HG03457 (cell line): ENCODE data around the gene KRT5.

Source experiments
- ATAC-seq: cut with Tn5 transposase; IDR thresholded peaks from one replicate; pipeline ENCODE4 v1.9.1; 2021; ENCODE audit warnings: moderate number of reproducible peaks; ENCODE audit not compliant: unreplicated experiment

Gene KRT5

DNA sequence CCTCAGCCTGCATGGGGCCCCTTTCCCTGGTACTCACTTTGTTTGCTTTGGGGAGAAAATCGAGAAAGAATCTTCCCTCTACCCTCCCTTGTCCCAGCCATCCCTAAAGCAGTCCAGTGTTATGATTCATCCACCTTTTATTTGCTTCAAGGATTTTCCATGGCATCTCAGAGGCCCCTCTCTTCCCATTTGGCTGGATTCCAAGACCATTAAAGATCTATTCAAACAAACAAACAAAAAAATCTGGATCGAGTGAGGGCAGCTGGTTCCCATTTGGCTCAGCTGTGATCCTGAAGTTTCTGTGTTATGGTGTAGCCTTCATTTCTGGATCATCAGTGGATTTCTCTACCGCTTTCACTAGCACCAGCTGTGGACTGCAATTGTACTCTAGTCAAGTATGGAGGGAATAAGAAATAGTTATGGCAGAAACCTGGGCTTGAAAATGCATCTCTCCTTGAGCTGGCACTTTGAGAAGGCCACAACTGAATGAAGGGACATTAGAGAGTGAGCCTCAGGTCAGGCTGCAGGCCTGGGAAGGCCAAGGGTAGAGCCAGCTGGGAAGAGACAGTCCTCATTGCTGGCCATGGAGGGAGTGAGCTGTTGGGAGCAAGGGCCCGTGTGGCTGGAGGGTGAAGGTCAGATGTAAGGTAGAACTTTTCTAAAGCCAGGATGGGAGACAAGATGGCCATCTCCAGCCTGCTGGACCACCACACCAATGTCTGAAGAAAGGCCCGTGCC, 19.1 kb upstream of the KRT5 start:
- no peak for ATAC-seq

DNA sequence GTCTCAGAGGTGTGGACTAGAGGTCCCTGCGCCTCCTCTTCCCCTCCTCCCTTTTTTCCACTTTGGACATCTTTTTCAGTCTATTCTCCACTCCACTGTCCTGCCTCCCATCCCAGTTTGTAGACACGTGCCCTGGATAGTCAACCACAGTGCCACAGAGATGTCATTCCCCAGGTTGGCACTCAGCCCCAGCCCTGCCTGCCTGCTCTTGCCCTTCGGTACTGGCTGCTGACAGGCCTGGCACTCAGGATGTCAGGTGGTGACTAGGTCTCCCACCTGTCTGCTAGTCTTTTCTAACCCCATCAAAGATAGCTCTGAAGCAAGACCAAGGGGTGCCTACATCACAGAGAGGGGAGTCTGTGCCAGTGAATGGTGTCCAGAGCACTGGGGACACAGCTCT, 16.9 kb upstream of the KRT5 start:
- no peak for ATAC-seq

DNA sequence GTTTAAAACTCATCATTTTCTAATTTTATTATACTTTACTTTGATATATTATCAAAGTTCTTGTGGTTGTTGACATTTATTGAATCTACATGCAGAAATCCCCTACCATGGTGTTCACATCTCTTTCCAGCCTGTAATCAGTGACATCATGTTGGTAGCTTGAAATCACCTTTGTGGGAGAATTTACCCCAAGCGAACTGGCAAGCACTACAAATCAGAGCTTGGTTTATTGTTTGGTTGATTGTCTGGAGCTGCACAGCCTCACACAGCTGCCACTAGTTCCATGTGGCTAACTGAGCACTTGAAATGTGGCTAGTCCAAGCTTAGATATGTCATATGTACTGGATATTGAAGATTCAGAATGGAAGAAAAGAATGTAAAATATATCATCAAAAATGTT, 15.4 kb upstream of the KRT5 start:
- no peak for ATAC-seq

DNA sequence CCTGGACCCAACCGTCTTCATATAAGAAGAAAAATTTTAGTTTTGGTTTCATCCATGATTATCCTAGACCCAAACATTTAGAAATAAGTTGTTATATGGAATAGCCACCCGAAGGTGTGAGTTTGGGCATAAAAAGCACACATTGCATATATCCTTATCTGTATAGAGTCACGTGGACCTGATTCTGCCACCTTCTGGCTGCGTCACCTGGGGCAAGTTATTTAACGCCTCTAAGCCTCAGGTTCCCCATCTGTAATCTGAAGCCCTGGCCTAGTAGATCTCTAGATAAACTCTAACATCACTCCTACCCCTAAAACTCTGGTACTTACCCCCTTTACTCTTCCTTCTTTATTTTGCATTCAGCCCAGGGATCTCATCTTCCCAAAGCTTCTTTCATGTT, 14.3 kb upstream of the KRT5 start:
- ATAC-seq = no peak

DNA sequence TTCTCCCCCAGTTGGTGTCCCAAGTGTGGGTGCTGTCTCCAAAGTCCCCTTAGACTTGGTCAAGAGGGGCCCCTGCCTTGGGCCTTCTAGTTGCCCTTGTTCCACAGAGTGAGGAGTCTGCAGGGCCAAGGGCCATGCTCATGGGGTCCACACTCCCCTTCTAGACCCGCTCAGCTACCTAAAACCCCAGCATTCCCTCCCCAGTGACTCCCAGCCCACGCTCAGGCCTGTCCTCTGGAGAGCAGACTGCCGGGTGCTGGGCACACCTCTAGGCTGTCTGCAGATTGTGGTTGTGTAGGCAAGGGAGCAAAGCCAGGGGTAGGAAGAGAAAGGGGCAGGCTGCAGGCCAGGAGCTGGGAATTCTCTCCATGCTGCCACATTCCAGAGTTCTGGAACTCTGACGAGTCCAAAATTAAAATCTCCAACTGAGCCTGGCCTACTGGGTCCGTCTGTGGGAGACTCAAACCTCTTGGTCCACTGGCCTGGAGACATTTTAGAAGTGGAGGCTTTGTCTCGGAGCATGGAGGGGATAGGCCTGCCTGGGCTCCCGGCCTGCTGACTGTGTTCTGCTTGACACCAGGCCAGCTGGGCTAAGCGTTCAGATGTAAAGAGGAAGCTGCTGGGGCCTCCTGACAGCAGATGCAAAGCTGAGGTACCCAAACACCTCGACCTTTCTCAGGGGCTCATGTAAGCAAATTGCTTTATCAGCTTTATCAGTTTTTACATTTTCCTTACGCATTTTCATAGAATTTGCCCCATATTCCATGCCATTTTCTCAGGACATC, 13.7 kb upstream of the KRT5 start:
- ATAC-seq = no peak

DNA sequence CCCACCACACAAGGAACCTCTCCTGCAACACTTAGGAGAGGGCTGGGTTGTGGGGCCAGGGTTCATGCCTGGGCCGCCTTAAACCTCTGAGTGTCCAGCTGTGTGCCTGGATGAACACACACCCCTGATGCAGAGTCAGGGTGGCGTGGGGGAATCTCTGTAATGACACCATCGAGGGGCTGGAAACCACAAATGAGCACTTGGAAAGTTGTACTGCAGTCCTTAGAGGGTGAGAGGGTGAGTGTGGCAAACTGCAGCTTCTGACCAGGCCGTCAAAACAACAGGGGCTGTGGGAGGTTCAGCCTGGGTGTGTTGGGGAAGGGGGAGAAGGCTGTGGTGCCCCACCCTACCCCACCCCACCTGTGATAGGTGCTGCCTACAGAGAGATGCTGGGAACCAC, 12.4 kb upstream of the KRT5 start:
- ATAC-seq = no peak

DNA sequence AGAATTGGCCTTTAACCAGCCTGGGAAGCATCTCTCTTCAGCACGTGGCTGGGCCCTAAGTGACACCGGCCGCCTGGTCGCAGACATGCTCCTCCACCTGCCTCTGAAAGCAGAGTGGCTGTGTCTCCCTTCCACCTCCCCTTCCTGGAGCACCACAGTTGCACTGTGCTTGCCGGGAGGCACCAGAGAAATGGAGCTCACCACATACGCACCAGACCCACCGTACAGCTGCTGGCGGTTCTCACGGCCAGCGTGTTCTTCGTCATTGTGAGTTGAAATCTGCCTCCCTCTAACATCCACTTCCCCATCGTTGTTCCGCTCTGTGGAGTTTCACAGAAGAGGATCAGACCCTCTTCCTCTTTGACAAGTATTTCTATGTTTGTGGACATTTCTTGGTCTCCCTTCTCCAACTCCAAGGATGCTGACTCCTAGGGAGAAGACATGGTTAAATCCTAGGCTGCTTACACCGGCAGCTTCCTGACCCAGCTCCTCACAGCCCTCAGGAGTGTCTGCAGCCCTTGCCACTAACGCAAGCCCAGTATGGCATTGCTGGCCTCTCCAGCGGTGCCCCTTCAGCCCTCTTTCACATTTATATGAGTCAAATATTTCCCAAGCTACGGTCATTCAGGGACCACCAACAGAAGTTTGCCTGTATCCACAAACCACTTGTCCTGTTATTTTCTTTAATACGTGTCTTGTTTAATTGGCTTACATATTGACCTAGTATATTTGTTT, 11.5 kb upstream of the KRT5 start:
- ATAC-seq = no peak

DNA sequence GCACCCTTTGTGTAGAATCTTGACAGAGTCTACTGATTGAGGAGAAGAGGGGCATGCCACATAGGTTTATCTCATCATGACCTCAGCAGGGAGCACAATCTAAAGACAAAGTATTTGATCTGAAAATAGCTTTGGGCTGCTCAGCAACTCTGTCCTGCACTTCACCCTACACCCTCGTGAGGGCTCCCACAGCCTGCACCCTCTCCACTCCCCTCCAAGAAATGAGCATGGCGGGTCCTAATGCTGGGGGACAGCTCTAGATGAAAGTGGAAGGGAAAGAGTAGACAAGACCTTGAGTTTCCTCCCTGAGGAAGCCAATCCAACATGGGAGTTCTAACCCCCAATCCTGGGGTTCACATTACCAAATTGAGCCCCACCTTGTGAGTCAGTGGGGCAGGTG, 10.7 kb upstream of the KRT5 start:
- no peak for ATAC-seq

DNA sequence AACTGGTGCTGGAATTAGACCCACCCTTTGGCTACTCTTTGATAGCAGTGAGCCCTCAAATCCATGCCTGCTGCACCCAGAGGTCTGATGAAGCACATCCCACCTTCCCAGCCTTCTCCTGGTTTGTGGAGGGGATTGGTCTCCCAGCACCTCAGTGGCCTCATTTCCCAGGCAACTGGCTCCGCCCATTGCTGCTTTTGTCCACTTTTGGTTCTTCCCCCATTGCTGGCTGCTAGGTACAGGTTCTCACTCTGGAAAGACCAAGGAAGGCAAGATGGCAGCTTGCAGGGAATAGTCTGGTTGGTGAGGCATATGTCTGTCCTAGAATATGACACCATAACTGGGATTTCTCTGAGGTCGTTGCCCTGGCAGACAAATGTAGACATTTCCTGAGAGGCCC, 10.2 kb upstream of the KRT5 start:
- ATAC-seq = no peak

DNA sequence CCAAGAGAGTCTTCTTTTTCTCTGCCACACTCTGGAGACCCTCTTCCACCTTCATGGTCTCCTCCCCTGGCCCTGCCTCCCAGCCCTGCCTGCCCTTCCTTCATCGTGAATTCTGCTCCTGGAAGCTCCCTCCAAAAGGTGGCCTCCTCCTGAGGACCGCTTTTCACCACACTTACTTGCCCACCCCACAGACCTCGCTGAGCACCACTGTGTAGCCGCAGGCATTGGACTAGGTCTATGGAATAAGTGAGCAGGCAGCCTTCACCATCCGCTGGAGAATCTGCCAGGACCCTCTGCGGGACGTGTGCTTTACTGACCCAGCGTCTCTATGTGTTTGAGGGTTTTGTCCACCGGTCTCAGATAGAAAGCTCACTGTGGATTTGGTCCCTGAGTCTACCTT, 9.7 kb upstream of the KRT5 start:
- no peak for ATAC-seq

DNA sequence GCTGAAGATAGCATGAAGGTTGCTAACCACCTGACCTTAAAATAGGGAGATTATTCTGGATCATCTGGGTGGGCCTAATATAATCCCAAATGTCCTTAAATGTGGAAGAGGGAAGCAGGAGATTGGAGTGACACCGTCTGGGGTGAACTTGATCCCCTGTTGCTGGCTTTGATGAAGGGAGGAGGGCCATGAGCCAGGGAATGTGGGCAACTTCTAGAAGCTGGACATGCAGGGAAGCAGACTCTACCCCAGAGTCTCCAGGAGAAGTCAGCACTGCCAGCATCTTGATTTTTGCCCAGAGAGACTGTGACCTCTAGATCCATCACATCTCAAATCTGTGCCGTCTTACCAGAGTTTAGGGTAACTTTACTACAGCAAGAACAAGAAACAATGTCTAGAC, 9.2 kb upstream of the KRT5 start:
- ATAC-seq = no peak

DNA sequence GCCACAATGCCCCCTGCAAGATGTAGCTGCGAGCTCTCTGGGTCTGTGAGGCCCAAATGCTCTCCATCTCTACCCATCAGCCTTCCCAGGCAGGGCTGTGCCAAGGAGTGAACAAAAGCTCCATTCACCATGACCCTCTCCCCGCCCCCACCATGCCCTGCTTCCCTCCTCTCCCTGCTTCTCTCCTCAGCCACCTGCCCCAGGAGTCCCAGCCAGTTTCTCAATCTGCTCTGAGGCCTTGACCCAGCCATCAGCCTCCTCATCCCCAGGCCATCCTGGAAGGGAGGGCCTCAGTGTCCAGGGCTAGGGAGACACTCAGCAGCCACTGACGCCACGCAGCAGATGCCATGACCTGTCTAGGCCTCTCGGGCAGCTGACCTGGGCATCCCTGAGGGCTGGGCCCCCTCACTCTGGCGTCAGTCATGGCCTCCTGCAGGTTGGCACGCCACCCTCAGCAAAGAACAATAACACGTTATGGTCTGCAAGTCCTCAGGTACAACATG, 8.5 kb upstream of the KRT5 start:
- no peak for ATAC-seq

DNA sequence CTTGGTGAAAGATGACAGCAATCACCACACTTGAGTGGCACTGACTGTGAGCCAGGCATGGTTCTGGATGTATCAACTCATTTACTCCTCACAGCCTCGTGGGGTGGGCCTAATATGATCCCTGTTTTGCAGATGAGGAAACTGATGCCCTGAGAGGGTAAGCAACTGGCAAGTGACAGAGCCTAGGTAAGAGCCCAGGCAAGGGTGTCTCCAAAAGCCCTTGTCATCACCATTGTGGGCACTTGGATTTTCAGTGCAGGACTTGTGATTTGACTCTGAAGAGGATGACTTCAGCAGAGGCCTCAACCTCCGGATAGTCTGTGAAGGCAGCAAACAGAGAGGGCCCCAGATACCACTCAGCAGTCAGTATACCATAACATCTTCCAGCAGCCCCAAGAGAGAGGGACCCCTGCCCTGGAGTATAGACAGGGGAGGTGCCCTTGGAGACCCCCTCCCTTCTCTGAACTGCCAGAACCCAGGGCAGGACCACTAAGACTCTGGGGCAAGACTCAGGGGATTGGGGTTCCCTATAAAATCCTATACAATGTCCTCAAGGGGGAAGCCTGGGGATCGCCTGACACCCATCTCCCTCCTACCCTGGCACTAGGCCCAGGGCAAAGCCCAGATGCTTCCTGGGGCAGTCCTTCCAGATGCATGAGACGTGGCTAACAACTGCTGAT, 7.1 kb upstream of the KRT5 start:
- no peak for ATAC-seq

DNA sequence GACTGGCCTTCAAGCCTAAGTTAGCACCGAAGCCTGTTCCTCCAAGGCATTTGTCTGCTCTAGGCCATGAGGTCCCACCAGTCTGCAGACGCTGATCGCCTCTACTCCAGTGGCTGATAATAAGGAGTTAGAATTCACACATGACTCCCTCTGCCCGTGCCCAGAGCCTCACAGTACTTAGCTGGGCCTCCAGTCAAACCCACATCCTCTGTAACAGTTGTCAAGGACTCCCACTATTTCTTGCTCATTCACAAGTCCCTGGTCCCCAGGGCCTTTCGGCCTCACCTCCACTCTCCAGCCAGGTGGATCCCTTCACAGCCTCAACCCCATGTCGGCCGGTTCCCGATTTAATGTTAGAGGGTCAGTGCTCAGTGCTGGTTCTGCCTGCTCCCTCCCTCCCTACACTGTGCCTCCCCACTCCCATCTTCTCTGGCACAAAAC, 6.3 kb upstream of the KRT5 start:
- no peak for ATAC-seq

DNA sequence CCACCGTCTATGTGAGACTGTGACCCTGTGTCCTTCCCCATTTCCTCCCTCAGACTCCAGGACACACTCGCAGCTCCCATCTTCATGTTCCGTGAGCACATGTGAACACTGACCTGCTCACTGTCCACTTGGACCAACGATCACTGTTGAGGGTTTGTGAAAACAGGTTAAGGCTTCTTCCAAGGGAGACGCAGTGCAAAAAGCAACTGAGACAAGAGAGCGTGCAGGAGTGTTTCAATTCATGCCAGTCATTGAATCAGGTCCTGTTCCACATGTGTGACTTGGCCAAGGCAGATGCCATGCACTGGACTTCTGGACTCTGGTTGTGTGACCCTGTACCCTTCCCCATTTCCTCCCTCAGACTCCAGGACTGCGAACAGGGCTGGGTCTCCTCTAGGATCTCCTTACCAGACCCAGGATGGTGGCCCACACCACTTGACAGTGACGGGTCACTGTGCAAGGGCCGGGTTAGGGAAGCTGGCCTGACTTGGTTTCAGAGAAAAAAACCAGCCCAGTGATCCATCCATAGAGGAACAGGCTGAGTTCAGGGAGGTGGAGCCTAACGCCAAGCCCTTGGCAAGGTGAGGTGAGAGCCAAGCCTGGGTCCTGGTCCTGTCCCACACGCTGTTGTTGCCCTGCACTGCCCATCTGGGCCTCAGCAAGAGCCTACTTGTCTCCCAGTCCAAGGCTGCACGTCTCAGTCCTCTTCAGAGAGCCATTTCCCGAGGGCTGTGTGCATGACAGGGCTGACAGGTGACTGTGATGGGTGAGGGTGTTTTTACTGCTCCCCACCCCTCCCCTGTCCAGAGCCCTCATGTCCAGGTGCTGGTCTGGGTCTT, 5.7 kb upstream of the KRT5 start:
- no peak for ATAC-seq

DNA sequence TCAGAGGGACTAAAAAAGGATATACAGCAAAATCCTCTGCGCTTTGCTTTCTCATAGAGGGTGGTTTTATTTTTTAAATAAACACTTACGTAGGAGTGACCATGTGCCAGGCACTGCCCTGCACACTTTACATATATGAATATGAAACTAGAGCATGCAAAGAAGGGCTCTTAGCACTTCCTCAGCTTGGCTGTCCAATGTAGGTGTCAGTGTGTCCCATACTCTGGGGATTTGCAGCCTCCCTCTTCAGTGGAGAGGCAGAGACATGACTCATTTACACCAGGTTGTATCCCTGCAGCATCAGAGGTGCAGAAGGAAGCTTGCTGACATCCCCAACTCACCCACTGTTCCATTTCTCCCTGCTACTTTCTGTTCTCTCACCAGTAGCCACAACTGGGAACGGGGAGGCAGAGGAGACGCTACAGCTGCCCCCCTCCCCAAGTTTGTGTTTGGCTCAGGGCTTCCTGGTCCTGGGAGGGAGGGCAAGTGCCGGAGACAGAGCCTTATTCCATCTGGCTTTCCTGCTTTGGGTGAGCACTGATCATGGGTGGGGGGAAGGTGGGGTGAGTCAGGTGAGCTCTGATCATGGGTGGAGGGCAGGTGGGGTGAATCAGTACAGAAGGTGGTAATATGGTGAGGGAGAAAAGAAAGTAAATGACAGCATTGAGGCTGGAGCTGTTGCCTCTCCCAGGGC, 4.9 kb upstream of the KRT5 start:
- ATAC-seq = no peak

DNA sequence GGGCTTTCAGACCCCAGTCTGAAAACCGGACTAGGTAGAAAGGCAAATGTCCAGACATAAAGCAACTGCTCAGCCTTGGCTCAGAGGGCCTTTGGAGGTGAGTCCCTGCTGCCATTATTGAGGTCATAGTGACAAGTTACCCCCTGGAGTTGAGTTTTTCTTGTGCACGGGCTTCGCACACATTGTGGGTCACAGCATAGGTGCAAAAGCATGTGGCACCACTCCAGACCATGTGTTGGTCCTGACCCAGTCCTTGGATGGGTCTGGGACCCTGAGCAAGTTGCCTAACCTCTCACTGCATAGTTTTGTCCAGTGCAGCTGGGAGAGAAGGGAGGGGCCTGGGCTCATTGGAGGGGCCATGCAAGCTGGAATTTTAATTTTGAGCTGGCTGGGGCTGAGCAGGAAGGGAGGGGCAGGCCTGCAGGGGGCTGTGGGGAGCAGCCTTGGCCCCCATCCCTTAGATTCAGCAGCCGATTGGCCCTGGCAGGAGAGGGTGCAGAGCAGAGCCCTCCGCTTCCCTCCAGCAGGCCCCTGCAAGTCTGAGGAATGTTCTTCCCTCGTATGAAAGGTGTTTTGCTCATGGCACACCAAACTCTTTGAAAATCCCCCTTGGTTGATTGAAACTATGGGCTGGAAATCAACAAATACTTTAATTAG, 4.2 kb upstream of the KRT5 start:
- ATAC-seq = no peak

DNA sequence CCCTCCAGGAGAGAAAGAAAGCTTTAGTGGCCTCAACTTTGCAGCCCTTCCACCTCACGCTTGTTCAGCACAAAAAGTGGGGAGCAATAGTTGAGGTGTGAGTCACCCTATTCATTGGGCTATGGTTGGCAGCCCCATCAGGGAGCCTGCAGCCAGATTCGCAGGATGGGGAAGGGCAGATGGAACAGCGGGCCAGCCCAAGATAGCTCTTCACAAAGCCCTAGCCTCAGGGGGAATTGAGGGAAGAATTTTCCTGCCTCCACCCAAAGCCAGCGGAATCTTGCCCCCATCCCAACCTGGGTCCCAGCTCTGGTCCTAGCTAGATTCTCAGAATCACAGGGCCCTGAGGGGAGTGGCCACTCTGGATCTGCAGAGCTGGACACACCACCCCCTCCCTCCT, 3.6 kb upstream of the KRT5 start:
- no peak for ATAC-seq

DNA sequence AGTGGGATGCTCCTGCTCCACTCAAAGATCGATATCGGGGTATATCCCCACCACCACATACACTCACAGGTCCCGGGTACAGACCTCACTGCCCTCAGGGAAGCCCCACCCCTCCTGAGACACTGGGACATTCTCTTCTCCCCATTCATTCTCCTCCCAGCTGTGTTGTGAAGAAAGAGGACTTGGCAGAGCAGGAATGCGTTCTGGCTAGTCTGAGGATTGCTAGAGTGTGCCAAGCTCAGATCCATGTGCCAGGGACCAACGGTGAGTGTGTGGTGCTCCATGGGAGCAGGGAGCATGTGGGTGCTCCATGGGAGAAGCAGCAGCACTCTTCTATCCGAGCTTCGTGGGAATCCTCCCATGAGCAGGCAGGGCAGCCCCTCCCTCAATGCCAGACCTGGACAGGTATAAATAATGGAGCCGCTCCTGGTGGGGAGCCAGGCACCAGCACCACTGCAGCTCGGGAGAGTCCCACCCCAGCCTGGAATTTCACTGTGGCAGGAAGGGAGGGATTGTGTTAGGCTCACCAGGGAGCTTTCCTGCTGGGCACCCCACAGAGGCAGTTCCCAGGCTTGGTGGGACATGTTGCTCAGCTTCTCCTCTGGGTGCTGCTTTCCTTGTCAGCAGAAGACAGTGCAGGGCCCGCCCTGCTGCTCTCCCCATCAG, 2.3 kb upstream of the KRT5 start:
- no peak for ATAC-seq
